Measurements from ENCODE around the gene ARID1A. TPM values are rescaled to one million over a fixed set of nuclear protein-coding genes. Genes with fewer than 3 reads are reported as not detected.
"Not testable (repeated sequence)": the region's sequence is repeated elsewhere in the genome, so short reads cannot be mapped to it uniquely, and the experiment has no call there.

Gene ARID1A
- total and polyA plus RNA-seq, 2 of the 8 experiments (the other 6 are each of a cell fraction or from before 2014, with no cell fraction given): 52.1 to 103 TPM

DNA sequence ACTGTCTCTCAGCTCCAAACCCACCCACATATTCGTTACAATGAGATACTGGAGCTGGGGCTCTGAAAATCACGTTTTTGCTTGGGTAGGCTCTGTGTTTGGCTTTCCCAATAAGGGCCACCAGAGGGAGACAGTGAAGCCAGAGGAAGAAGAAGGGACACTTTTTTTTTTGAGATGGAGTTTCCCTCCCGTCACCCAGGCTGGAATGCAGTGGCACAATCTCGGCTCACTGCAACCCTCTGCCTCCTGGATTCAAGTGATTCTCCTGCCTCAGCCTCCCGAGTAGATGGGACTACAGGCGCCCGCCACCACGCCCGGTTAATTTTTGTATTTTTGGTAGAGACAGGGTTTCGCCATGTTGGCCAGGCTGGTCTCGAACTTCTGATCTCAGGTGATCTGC, 114.3 kb downstream of the ARID1A start:
- H2BK5ac ChIP-seq (ENCODE audit: low read depth, low read length); H3K56ac ChIP-seq (replicated peaks; ENCODE audit: insufficient read length, low read depth, low read length); H3K23me2 ChIP-seq (ENCODE audit: low read depth, low read length); H3K4ac ChIP-seq (replicated peaks; ENCODE audit: insufficient read length, low read depth, low read length); H3K4me2 ChIP-seq (ENCODE audit: insufficient read depth in 1 of 2, low read depth in 2 of 2, low read length in 2 of 2); H3K9ac ChIP-seq (replicated peaks in 1 of 4; ENCODE audit: extremely low read depth in 1 of 4, low read depth in 3 of 4, low read length in 3 of 4); FAIRE-seq; H2BK20ac ChIP-seq (ENCODE audit: low read length); H2BK120ac ChIP-seq (replicated peaks; ENCODE audit: low read depth, low read length); H3K79me2 ChIP-seq (ENCODE audit: control insufficient read depth in 1 of 2, insufficient read depth in 2 of 2, low read length in 2 of 2); H2BK15ac ChIP-seq (ENCODE audit: low read length); H4K20me1 ChIP-seq (replicated peaks in 1 of 2; ENCODE audit: control insufficient read depth in 1 of 2, insufficient read depth in 2 of 2, low read length in 2 of 2); H4K8ac ChIP-seq (ENCODE audit: extremely low read depth, insufficient read depth, low read length); H3K18ac ChIP-seq (ENCODE audit: extremely low read depth, low read length); H2AFZ ChIP-seq (ENCODE audit: low read length); H3K23ac ChIP-seq (ENCODE audit: insufficient read length); H3K36me3 ChIP-seq (ENCODE audit: control insufficient read depth in 2 of 4, insufficient read depth in 4 of 4, low read length in 3 of 4); H4K91ac ChIP-seq (replicated peaks; ENCODE audit: insufficient read length, low read length); H3K4me3 ChIP-seq (ENCODE audit: extremely low read depth in 1 of 4, insufficient read depth in 2 of 4, low read depth in 3 of 4, low read length in 4 of 4); H4K5ac ChIP-seq (ENCODE audit: insufficient read length, low read depth, low read length); H3K79me1 ChIP-seq (ENCODE audit: low read depth, low read length); H3K14ac ChIP-seq (ENCODE audit: insufficient read length); H2AK5ac ChIP-seq (ENCODE audit: low read depth, low read length); H3K4me1 ChIP-seq (replicated peaks in 1 of 4; ENCODE audit: control insufficient read depth in 3 of 4, insufficient read depth in 4 of 4, low read length in 3 of 4); H3K9me3 ChIP-seq (ENCODE audit: insufficient read depth in 2 of 2, low read depth in 1 of 2, low read length in 1 of 2); H3K27ac ChIP-seq (ENCODE audit: low read depth, low read length); H3K27me3 ChIP-seq (replicated peaks in 1 of 4; ENCODE audit: control insufficient read depth in 3 of 4, extremely low read depth in 1 of 4, insufficient read depth in 3 of 4, low read length in 3 of 4); H2BK12ac ChIP-seq (ENCODE audit: low read depth, low read length): not testable (repeated sequence)
- ChIA-PET CTCF (ENCODE audit: partially characterized antibody) (interaction anchor here (0.6 to 4.2 kb wide), 32 partner anchors 8 to 1807 kb away, joined by 3 to 37 read pairs (median 6); partner anchors contain the start of genes GPN2, PIGV and ZDHHC18), POLR2A (ENCODE audit: partially characterized antibody) (interaction anchor here (0.7 kb wide), 1 partner anchor 259 kb away, joined by 3 read pairs; no protein-coding TSS in a partner anchor)
- peak in 1 of 2 experiments; percentile 83 for DNase-seq (ENCODE audit: low read depth in 1 of 2, low spot score in 2 of 2)
- TF ChIP-seq SP1 (IDR thresholded peaks at IDR 0.05; ENCODE audit: low read depth, low read length) (0 out of 2 replicates have a peak, but pooled peaks have one; percentile 25), TEAD4 (IDR thresholded peaks at IDR 0.05; ENCODE audit: low read depth, low read length) (peak; percentile 42), RAD21 (IDR thresholded peaks at IDR 0.05 in 1 of 2, conservative IDR thresholded peaks at IDR 0.05 in 1 of 2; ENCODE audit: low read depth in 2 of 2, low read length in 2 of 2) (peak; percentile 51 to 65)
- TF ChIP-seq, protein P1, sequence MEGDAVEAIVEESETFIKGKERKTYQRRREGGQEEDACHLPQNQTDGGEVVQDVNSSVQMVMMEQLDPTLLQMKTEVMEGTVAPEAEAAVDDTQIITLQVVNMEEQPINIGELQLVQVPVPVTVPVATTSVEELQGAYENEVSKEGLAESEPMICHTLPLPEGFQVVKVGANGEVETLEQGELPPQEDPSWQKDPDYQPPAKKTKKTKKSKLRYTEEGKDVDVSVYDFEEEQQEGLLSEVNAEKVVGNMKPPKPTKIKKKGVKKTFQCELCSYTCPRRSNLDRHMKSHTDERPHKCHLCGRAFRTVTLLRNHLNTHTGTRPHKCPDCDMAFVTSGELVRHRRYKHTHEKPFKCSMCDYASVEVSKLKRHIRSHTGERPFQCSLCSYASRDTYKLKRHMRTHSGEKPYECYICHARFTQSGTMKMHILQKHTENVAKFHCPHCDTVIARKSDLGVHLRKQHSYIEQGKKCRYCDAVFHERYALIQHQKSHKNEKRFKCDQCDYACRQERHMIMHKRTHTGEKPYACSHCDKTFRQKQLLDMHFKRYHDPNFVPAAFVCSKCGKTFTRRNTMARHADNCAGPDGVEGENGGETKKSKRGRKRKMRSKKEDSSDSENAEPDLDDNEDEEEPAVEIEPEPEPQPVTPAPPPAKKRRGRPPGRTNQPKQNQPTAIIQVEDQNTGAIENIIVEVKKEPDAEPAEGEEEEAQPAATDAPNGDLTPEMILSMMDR (IDR thresholded peaks at IDR 0.05; ENCODE audit: control extremely low read depth in 1 of 3, insufficient read depth in 1 of 3, low read depth in 1 of 3, low read length in 3 of 3): peak; percentile 37 to 80 (median 76)
- 63% methylated on average over 7 of the region's 11 CpGs; no CpG with 5 or more reads in 1 of the 2 experiments for WGBS, 2 experiments (ENCODE audit: extremely low coverage in 1 of 2, insufficient coverage in 1 of 2, insufficient read length in 1 of 2, insufficient replicate concordance in 2 of 2, low coverage in 1 of 2, low lambda C conversion rate in 2 of 2, missing lambda C conversion rate in 1 of 2)

Data from H1 (cell line).